Lower leg skin (tissue), 4 donors: ENCODE measurements around the gene GTF2H4. TPM values are rescaled to one million over a fixed set of nuclear protein-coding genes. Genes with fewer than 3 reads are reported as not detected.
A peak's percentile ranks its signal among the peaks of the same experiment; 100 is the strongest.

Experiments
- DNase-seq, 2 donors: peaks; one replicate each; pipeline ENCODE4 v3.0.0-alpha.2; 2019; ENCODE audit warnings: low spot score in 2 of 2
- H3K4me3 ChIP-seq: fragments of 200-600 bp; sonication (generic); 2 replicates; pipeline ENCODE4 v1.5.1; 2017; ENCODE audit warnings: mild to moderate bottlenecking, low read depth; ENCODE audit not compliant: poor library complexity, severe bottlenecking
- CTCF ChIP-seq, 3 donors: fragments of 450-650 bp; IDR thresholded peaks; one replicate each; pipeline ENCODE4 v1.5.1; 2016; ENCODE audit warnings: antibody characterized with exemption in 3 of 3, mild to moderate bottlenecking in 3 of 3, moderate library complexity in 2 of 3
- POLR2A ChIP-seq, 2 donors: fragments of 450-650 bp; IDR thresholded peaks; one replicate each; pipeline ENCODE4 v1.6.1; 2016 to 2017; ENCODE audit warnings: antibody characterized with exemption in 2 of 2, mild to moderate bottlenecking in 1 of 2, moderate library complexity in 1 of 2
- WGBS, 2 donors: methylation state at CpG; one replicate each; pipeline ENCODE4 v1.1.5; 2018; 5-methylcytosine and 5-hydroxymethylcytosine counted together
- intact Hi-C: fragments of 100-400 bp; cut with DNase I; formaldehyde crosslinking; loops from one replicate; pipeline ENCODE4 v1.15.0; 2023; ENCODE audit warnings: low total_unique reads
- total RNA-seq, 4 donors: library from RNA; depleted of rRNA; stranded (reverse); fragments of >200 nt; gene quantifications; one replicate each; pipeline ENCODE4 v1.1.0, GENCODE V29; 2016

Gene GTF2H4
- total RNA-seq, 4 donors from 2014 or later, result 6.1 to 11.2 (median 9.4) TPM

- intact Hi-C loops, result no loop called here
- TF ChIP-seq CTCF (IDR thresholded peaks at IDR 0.05), result no peak
- no peak for TF ChIP-seq POLR2A (IDR thresholded peaks at IDR 0.05)
- WGBS, 2 donors, result 86 to 89% methylated on average over 18 to 21 of the region's 21 CpGs
- no peak overlapping the region for H3K4me3 ChIP-seq
- peak in 1 of 2 donors; percentile 67 for DNase-seq
These were observed 16.0 kb upstream of the GTF2H4 start for GRCh38 chr6:30891816-30892538.

- intact Hi-C loops, result no loop called here
- H3K4me3 ChIP-seq, result no peak overlapping the region
- DNase-seq, result peak in 1 of 2 donors; percentile 63
- TF ChIP-seq POLR2A (IDR thresholded peaks at IDR 0.05), result no peak
- no peak for TF ChIP-seq CTCF (IDR thresholded peaks at IDR 0.05)
- 82 to 91% methylated on average over 7 to 16 of the region's 16 CpGs for WGBS, 2 donors
These were observed 14.9 kb upstream of the GTF2H4 start for GRCh38 chr6:30893001-30893591.

- intact Hi-C loops, result no loop called here
- H3K4me3 ChIP-seq, result no peak overlapping the region
- no peak for TF ChIP-seq CTCF (IDR thresholded peaks at IDR 0.05)
- no peak for TF ChIP-seq POLR2A (IDR thresholded peaks at IDR 0.05)
- WGBS, 2 donors, result 87 to 96% methylated on average over 8 of the region's 8 CpGs
- DNase-seq, result no peak
These were observed 14.3 kb upstream of the GTF2H4 start for GRCh38 chr6:30893666-30894065.

GRCh38 chr6:30894381-30894780, 13.6 kb upstream of the GTF2H4 start:
- no peak for TF ChIP-seq CTCF (IDR thresholded peaks at IDR 0.05)
- no peak for TF ChIP-seq POLR2A (IDR thresholded peaks at IDR 0.05)
- WGBS, 2 donors, result 84 to 85% methylated on average over 12 of the region's 12 CpGs
- intact Hi-C loops, result no loop called here
- DNase-seq, result no peak
- H3K4me3 ChIP-seq, result no peak overlapping the region

- no peak overlapping the region for H3K4me3 ChIP-seq
- WGBS, 2 donors, result 91 to 93% methylated on average over 3 of the region's 3 CpGs
- intact Hi-C loops, result no loop called here
- TF ChIP-seq POLR2A (IDR thresholded peaks at IDR 0.05) (no peak), CTCF (IDR thresholded peaks at IDR 0.05) (no peak)
- DNase-seq, result no peak
These were observed 13.1 kb upstream of the GTF2H4 start for GRCh38 chr6:30894935-30895334.
